Measurements from ENCODE around the gene THAP11.
"Not testable (repeated sequence)": the region's sequence is repeated elsewhere in the genome, so short reads cannot be mapped to it uniquely, and the experiment has no call there.

The THAP11 gene

DNA sequence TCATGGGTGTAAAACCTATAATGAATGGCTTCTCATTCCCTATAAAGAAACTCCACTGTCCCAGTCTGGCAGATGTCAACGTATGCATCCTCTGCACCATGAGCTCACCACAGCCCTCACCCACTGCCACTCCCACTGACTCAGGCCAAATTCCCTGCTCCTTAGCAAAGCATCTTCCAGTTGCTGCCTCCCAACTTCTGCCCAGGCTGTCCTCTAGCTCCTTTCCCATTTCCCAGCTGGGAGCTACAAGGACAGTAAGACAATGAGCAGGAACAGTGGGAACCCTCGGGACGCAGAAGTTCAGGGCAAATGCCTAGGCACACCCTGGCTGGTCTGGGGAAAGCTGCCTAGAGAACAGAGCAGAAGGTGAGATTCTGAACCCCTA lies 9.1 kb upstream of the THAP11 start:
- no peaks in the 10 kb centered on the region for H3K9me3 ChIP-seq (ENCODE audit: control insufficient read depth, low read length)

DNA sequence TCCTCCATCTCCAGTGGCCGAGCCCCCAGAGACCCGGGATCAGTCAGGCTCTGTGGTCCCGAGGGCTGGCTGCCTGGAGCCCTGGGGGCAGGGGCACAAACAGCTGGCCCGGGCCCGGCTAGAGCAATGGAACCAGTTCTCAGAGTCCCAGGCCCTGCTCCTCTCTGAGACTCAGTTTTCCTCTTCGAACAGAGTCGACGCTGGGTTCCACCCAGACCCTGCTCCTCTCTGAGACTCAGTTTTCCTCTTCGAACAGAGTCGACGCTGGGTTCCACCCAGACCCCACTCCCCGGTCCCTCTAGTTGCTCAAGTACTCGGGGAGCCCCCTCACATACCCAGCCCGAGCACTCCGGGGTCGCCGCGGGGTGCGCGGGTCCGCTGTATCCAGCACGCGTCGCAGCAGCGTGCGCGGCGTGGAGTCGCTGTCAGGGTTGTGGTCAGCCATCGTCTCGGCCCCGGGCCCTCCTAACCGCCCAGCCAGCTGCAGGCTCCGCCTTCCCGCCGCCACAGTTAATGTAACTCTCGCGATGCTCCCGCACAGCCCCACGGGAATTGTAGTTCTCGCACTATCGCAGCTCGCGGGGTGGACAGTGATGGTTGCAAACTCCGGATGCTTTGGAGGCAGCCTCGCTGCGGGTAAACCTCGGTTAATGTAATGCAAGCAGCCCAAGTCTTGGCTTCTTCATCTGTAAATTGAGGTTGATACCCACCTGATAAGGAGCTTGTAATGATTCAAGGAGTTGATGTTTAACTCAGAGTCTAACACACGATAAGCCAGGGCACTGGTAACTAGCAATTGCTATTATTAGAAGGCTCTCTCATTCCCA lies 8.5 kb upstream of the THAP11 start:
- Histone ChIP-seq H3K27me3 (ENCODE audit: control insufficient read depth, insufficient read depth, low read length) (no peaks in the 10 kb centered on the region), H3K79me2 (no peaks in the 10 kb centered on the region), H2AFZ (peak overlapping the region; percentile 81), H3K4me3 (ENCODE audit: low read depth, low read length) (peak overlapping the region; percentile 92), H3K4me2 (ENCODE audit: low read length) (peak overlapping the region; percentile 97), H3K36me3 (ENCODE audit: control insufficient read depth, insufficient read depth, low read length) (no peaks in the 10 kb centered on the region), H3K27ac (peak overlapping the region; percentile 47), H3K4me1 (no peaks in the 10 kb centered on the region), H3K9me3 (ENCODE audit: control insufficient read depth, low read length) (no peaks in the 10 kb centered on the region), H3K9ac (peak overlapping the region; percentile 59)
- TF ChIP-seq, protein P1, sequence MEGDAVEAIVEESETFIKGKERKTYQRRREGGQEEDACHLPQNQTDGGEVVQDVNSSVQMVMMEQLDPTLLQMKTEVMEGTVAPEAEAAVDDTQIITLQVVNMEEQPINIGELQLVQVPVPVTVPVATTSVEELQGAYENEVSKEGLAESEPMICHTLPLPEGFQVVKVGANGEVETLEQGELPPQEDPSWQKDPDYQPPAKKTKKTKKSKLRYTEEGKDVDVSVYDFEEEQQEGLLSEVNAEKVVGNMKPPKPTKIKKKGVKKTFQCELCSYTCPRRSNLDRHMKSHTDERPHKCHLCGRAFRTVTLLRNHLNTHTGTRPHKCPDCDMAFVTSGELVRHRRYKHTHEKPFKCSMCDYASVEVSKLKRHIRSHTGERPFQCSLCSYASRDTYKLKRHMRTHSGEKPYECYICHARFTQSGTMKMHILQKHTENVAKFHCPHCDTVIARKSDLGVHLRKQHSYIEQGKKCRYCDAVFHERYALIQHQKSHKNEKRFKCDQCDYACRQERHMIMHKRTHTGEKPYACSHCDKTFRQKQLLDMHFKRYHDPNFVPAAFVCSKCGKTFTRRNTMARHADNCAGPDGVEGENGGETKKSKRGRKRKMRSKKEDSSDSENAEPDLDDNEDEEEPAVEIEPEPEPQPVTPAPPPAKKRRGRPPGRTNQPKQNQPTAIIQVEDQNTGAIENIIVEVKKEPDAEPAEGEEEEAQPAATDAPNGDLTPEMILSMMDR (IDR thresholded peaks at IDR 0.05): no peak

More for the DNA sequence above, 9.1 kb upstream of the THAP11 start:
- peak overlapping the region; percentile 92 for H3K4me3 ChIP-seq (ENCODE audit: low read depth, low read length)
- no peaks in the 10 kb centered on the region for H3K79me2 ChIP-seq
- H3K36me3 ChIP-seq (ENCODE audit: control insufficient read depth, insufficient read depth, low read length): no peaks in the 10 kb centered on the region
- no peaks in the 10 kb centered on the region for H3K27me3 ChIP-seq (ENCODE audit: control insufficient read depth, insufficient read depth, low read length)
- peak overlapping the region; percentile 59 for H3K9ac ChIP-seq
- H3K4me2 ChIP-seq (ENCODE audit: low read length): peak overlapping the region; percentile 97
- H2AFZ ChIP-seq: peak overlapping the region; percentile 81
- H3K27ac ChIP-seq: peak overlapping the region; percentile 47
- TF ChIP-seq, protein P1 (IDR thresholded peaks at IDR 0.05): no peak
- H3K4me1 ChIP-seq: no peaks in the 10 kb centered on the region

DNA sequence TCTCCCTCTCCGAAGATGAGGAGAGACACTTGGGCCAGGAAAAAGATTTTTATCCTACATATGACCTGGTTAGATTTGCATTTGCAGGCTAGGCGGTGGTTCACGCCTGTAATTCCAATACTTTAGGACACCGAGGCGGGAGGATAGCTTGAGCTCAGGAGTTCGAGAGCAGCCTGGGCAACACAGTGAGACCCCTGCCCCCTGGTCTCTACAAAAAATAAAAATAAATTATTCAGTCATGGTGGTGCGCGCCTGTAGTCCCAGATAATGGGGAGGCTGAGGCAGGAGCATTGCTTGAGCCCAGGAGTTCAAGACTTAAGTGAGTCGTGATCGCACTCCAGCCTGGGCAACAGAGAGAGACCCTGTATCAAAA lies 7.9 kb upstream of the THAP11 start:
- Histone ChIP-seq H3K4me1 (no peaks in the 10 kb centered on the region), H3K4me2 (ENCODE audit: low read length) (peak overlapping the region; percentile 97), H3K27ac (peak overlapping the region; percentile 0), H3K4me3 (ENCODE audit: low read depth, low read length) (peak overlapping the region; percentile 92), H3K79me2 (no peaks in the 10 kb centered on the region), H3K9ac (no peak overlapping the region), H3K27me3 (ENCODE audit: control insufficient read depth, insufficient read depth, low read length) (no peaks in the 10 kb centered on the region), H2AFZ (peak overlapping the region; percentile 81), H3K36me3 (ENCODE audit: control insufficient read depth, insufficient read depth, low read length) (no peaks in the 10 kb centered on the region), H3K9me3 (ENCODE audit: control insufficient read depth, low read length) (no peaks in the 10 kb centered on the region)
- TF ChIP-seq, protein P1 (IDR thresholded peaks at IDR 0.05): no peak

DNA sequence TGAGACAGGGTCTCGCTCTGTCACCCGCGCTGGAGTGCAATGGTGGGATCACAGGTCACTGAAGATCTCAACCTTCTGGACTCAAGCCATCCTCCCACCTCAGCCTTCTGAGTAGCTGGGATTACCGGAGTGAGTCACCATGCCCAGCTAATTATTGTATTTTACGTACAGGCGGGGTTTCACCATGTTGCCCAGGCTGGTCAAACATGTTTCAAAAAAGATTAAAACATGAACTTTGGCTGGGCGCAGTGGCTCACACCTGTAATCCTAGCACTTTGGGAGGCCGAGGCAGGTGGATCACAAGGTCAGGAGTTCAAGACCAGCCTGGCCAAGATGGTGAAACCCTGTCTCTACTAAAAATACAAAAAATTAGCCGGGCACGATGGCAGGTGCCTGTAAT lies 4.9 kb upstream of the THAP11 start:
- H3K4me1 ChIP-seq; H2AFZ ChIP-seq; H3K27ac ChIP-seq; H3K27me3 ChIP-seq (ENCODE audit: control insufficient read depth, insufficient read depth, low read length); H3K4me3 ChIP-seq (ENCODE audit: low read depth, low read length); H3K4me2 ChIP-seq (ENCODE audit: low read length); H3K9me3 ChIP-seq (ENCODE audit: control insufficient read depth, low read length); H3K79me2 ChIP-seq; H3K36me3 ChIP-seq (ENCODE audit: control insufficient read depth, insufficient read depth, low read length); H3K9ac ChIP-seq: not testable (repeated sequence)

DNA sequence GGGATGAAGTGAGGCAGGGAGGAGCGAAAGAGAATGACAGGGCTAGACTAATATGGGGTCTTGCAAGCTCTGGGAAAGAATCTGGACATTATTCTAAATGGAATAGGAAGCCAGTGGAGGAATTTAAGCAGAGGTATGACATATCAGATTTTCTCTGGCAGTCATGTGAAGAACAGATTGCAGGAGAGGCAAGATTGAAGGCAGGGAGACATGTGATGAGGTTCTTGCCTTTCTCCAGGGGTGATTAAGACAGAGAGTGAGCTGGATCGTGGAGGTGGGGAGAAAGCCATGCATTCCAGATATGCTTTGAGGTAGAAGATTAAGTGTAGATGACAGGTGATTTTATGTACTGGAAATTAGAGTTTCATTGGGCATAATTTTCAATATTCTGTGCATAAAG lies 4.3 kb upstream of the THAP11 start:
- no peak overlapping the region for H3K4me3 ChIP-seq (ENCODE audit: low read depth, low read length)
- TF ChIP-seq, protein P1 (IDR thresholded peaks at IDR 0.05): no peak
- H3K9me3 ChIP-seq (ENCODE audit: control insufficient read depth, low read length): no peaks in the 10 kb centered on the region
- H3K27me3 ChIP-seq (ENCODE audit: control insufficient read depth, insufficient read depth, low read length): no peaks in the 10 kb centered on the region
- H3K4me2 ChIP-seq (ENCODE audit: low read length): peak overlapping the region; percentile 53
- no peak overlapping the region for H2AFZ ChIP-seq
- H3K4me1 ChIP-seq: peaks cover 3% of the 10 kb centered on the region
- no peaks in the 10 kb centered on the region for H3K79me2 ChIP-seq
- no peak overlapping the region for H3K27ac ChIP-seq
- no peaks in the 10 kb centered on the region for H3K36me3 ChIP-seq (ENCODE audit: control insufficient read depth, insufficient read depth, low read length)
- H3K9ac ChIP-seq: no peak overlapping the region
